Measurements from ENCODE around the gene CELSR3.

Gene CELSR3

DNA sequence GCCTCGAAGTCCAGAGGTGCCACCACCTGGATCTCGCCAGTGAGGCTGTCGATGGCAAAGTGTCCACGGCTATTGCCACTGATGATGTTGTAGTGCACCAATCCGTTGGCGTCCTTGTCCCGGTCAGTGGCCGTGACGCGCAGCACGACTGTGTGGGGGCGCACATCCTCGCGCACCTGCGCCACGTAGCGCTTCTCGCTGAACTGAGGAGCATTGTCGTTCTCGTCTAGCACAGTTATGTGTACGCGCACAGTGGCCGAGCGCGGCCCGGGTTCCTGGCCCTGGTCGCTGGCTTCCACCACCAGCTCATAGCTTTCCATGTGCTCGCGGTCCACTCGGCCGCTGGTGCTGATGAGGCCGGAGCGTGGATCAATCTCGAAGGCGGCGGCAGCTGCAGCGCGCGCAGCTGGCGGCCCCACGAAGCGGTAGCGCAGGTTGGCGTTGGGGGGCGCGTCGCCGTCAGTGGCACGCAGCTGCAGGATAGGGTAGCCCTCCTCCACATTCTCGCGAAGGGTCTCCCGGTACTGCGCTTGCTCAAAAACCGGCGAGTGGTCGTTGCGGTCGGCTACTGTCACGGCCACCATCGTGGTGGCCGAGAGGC lies 1.8 kb downstream of the CELSR3 start:
- DNase-seq: no peak

DNA sequence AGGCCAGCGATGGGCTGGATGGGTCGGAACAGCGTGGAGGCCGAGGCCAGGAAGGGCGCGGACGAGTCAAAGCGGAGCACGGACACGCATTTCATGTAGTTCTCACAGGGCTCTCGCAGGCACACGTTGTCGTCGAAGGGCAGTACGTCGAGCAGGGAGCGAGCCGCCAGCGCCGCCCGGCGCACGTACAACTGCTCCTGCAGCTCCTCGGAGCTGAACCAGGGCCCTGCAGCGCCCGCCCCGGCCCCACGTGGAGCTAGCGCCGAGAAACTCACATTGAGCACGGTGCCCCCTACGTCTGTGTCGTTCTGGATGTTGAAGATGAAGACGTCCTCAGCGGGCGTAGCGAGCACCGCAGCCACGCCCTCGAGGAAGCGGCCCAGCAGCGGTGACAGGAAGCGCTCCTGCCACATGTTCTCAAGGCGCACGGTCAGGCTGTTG lies 5.8 kb downstream of the CELSR3 start:
- no peak for DNase-seq

DNA sequence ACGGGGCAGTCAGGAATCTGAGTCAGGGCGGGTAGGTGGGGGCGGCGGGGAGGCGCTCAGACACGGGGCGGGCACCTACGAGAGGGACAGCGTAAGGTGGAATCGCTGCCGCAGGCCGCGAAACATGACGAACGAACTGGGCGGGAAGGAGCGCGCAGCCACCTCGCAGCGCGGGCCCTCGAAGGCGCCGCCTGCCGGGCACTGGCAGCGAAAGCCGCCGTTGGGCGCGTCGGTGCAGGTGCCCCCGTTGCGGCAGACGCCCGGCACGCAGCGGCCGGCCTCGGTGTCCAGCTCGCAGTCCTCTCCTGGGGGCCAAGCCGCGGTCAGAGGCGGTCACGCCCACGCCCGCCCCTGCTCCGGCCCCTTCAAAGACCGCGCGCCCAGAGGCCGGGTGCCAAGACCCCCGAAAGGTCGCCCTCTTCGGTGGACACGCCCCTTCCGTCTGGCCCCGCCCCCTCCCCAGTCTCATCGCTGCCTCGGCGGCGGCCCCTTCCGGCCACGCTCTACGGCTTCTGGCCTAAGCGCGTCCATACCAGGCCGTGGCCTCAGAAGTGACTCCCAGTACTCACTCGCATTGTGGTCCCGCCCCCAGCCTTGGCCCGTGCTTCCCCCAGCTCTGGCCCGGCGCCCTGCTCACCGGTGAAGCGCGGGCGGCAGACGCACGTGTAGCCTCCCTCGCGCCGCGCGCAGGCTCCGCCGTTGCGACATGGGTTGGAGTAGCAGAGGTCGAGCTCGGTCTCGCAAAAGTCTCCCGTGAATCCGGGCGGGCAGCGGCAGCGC lies 6.4 kb downstream of the CELSR3 start:
- DNase-seq: peak; percentile 52

DNA sequence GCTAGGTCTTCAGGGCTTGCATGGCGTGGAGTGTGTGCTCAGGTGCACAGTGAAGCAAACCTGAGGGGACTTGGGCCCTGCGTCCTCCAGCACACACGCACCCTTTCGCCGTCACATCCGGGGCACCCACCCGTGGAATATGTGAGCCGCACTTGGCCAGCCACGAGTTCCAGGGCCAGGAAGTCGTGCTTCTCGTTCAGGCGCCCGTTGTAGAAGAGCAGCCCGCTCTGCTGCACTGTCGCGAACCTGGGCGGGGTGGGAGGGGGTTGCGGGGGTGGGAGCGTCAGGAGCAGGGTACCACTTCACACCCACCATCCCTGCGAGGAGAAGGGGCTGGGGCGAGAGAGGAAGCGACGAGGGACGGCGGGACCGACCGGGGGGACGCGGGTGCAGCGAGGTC lies 7.1 kb downstream of the CELSR3 start:
- no peak for DNase-seq

DNA sequence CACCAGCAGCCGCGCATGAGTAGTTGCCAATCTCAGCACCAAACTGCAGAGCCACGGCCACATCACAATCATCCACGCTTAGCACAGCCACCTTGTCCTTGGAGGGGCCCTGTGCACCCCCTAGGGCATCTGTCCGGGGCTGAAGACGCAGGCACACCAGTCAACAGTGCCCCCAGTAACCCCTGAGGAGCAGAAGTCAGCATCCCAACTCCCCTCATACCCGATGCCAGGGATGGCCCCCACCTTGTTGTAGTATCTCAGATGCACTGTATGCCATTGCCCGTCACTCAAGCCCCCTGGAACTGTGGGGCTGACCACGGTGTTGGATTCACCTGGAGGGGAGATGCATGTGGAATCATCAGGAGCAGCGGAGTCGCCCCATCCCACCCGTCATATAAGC lies 7.6 kb downstream of the CELSR3 start:
- DNase-seq: no peak

DNA sequence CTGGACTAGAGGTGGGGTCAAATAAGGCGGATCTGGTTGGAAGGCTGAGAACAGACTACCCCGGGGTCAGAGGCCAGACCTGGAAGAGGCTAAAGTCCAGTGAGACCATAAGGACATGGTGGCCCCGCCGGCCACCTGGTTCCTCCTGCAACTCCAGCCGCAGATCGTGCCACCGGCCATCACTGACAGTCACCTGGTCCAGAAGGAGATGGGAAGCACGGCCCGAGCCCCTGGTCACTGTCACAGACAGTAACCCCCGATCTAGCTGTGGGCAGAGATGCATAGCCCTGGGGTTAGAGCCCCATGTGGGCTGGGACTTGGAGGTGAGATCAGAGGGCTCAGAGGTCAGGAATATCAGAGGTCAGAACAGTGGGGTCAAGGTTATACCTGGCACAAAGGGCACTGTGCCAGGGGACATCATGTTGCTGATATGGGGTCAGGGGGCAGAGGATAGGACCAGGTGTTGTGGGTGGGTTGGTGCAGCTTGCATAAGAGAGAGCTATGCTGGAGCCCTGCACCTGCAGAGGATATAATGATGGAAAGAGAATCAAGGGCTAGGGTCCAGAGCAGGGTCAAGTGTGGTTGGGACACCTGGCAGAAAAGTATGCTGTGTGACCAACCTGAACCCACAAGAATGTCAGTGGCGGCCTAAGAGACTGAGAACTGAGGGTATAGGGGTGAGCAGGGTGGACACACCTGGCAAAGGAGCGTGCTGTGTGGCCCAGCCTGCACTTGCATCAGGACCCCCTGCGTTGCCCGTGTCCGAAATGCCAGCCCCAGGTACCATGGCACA lies 9.6 kb downstream of the CELSR3 start:
- no peak for DNase-seq

DNA sequence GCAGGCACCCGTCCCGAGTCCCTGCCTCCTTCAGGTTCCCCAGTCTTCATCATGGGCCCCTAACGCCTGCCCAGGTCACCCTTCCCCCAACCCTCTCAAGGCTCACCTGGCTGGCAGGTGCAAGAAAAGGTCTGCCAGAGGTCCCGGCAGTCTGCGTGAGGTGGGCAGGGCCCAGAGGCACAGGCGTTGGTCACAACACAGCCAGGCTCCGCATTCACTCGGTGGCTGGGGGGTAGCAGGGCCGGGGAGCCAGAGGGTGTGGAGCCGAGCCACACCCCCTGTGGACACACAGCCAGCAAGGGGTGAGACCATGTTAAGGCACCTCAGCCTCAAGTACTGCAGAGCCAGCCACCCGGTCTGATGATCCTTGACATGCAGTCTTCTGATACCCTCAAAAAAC lies 10.9 kb downstream of the CELSR3 start:
- no peak for DNase-seq

DNA sequence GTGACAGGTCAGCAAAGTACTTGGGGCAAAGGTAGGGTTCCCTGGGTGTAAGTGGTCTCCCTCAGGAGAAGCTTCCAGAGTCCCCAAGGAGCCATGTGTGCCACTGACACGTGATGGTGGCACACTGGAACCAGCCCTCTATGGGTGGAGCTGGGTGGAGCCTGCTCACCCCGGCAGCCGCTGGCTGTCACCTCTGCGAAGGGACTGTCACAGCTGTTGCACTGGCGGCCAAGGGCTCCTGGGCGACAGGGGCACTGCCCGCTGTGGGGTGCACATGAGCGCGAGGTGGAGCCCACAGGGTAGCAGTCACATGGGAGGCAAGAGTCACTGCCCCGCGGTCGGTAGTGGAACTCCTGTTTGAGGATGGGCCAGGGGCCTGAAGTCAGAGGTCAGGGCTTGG lies 12.0 kb downstream of the CELSR3 start:
- no peak for DNase-seq

DNA sequence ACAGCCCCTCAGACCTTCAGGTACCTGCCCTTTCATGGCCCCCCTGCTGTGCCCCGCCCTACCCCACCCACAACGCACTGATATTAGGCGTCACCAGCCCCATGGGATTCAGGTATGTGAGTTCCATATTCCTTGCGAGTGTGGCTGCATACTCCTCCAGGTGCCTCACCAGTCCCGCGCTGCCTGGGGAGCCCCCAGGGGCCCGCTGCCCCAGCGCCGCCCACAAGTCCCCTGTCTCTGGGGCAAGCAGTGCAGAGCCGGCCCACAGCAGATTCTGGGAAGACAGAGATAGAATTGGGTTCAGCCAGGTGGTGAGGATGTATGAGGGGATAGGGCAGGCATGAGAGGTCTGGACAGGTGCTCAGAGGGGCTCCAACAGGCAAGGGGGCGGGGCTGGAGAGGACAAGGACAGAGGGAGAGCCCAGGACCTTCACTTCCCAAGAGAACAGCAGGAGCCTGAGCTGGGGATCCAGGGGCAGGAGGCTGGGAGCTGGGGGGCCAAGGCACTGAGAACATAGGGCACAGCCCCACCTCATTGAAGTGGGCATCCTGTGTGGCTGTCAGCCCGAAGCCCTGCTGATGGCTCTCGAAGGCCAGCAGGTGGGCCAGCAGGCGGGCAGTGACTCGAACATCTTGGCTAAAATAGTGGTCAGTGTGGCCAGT lies 14.4 kb downstream of the CELSR3 start:
- no peak for DNase-seq

DNA sequence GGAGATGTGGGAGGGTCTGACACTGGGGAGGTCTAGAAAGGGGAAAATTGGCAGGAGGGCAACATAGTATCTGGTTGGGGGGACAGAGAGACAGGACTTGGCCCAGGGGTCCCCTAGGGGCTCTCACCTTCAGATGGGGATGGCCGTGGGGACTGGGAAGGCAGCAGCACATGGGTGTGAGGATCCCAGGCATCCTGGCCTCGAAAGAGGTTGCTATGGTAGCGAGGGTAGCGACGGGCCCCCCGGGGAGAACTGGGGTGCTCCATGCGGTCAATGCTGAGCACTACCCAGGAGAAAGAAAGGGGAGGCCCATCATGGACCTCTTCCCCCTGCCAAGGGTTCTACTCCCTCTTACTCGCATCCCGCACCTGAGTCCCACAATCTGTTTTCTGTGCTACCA lies 15.0 kb downstream of the CELSR3 start:
- DNase-seq: no peak

DNA sequence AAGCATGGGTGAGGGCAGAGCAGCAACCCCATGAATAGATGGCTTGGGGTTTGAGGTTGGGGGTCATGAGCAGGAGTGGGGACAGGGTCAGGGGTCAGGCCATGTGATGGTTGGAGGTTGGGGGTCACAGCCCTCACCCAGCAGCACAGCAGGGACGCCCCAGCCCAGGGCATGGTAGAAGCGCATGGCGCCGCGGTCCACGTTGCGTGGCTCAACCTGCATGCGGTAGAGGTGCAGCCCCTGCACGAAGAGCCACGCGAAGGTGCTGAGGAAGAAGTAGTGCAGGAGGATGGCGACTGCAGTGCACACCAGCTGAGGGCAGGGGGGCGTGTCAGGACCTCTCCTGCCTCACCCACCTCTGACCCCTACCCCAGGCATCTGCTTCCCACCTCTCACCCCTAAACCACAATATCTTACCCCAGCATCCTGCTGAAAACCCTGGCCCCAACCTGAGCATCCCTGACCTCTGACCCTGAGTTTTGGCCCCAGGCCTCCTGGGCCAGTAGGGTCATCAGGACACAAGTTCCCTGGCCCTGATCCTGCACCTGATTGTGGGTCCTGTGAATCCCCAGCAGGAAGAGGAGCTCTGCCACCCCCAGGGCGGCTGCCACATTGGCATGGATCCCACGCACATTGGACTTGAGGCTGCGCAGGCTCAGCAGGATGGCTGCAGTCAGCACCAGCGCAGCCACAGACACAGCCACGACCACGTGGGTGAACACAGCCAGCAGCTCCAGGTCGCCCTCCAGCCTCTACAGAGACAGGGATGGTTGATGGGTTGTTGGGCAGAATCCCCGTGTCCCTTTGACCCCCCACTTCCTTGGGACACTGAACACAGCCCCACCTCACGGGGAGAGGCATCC lies 17.6 kb downstream of the CELSR3 start:
- no peak for DNase-seq

DNA sequence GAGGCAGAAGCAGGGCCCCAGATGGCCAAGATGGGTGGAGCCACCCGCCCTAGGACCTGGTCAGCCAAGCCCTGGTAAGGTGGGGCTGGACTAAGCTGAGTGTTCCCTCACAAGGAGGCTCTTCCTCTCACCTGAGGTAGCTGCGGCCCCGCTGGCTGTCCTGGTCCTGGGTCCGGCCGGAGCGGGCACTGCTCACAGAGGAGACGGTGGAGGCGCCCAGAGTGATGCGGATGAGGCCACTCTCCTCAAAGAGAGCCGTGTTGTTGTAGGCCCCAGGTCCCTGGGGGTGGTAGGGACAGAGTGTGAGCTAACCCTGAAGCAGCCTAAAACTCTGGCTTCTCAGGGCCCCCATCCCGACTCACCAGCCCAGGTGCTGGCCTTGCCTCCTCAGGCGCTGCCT lies 20.1 kb downstream of the CELSR3 start:
- DNase-seq: no peak

DNA sequence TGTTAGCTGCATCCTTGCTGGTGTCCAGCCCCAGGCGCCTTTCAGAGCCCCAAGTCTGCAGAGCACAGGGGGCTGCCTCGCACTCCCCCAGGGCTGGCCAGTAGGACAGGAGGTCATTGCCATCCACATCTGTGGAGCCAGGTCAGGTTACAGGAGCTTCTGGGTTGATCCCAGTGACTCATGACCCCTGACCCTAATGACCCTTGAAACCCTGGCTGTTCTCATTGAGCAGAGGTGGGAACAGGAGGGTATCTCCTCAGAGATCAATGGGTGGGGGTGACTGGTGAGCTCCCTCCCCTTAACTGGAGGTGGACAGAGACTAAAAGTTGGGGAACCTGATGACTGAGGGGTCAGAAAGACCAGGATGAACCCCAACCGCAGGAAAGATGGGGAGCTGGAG lies 21.3 kb downstream of the CELSR3 start:
- no peak for DNase-seq

DNA sequence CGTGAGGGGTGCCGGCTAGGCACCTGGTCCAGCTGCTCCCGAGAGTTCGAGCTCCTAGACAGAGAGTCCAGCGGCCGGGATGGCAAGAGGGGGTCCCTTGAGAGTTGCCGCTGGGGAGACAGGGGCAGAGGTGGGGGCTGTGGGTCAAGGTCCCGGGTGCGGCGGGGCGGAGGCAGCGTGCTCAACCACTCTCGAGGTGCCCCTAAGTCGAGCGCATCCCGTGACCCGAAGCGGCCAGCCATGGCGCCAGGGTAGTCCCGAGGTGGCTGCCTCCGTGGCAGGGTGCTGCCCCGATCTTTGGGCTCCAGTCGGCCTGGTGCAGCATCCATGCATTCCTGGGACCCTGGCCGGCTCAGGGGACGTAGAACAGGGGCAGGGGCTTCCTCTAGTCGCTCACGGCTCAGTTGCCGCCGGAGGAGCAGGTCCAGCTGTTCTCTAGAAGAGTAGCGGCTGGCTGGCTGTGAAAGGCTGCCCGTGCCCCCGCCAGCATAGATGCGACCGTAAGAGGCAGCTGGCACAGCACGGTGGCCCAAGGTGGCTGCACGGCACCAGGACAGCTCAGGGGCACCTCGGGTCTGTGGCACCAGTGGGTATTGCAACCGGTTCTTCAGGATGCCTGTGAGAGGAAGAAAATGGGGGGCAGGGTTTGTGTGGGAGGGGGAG lies 22.6 kb downstream of the CELSR3 start:
- DNase-seq: no peak

DNA sequence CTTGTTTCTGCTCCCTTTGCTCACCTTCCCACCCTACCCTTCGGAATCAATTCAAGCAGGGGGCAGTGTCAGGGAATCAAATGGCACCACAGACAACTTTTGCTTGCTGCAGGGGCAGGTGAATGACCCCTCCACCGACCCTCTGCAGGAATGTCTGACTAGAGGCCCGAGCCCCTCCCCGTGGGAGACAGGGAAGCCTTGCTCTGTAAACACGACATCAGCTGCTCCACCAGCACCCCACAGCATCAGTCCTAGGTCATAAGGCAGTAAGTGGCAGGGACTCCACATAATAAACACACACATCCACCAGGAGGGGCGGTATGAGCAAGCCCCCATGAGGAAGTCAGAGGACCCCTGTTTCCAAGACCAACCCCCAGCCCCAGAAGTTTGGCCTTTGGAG lies 25.4 kb downstream of the CELSR3 start:
- no peak for DNase-seq

DNA sequence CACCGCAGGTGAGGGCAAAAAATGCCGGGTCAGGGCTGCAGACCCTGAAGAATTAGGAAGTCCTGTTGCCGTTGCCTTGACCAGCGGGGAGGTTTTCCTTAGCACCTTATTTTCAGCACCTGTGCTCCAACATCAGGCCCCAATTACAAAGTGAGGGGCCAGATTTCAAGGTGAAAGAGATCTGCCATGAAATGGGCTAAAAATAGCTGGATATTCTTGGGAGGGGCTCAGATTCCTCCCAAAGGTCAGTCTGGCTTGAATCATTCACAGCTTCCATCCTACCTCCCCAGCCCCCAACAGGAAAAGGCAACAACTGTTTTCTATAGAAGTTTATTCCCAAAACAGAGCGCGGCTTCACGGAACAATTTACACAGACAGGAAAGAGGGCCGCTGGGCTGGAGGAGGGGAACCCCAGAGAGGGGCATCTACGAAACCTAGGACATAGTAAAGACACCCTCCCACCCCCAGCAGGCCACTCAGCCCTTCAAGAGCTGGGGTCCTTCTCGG lies 26.5 kb downstream of the CELSR3 start:
- no peak for DNase-seq

DNA sequence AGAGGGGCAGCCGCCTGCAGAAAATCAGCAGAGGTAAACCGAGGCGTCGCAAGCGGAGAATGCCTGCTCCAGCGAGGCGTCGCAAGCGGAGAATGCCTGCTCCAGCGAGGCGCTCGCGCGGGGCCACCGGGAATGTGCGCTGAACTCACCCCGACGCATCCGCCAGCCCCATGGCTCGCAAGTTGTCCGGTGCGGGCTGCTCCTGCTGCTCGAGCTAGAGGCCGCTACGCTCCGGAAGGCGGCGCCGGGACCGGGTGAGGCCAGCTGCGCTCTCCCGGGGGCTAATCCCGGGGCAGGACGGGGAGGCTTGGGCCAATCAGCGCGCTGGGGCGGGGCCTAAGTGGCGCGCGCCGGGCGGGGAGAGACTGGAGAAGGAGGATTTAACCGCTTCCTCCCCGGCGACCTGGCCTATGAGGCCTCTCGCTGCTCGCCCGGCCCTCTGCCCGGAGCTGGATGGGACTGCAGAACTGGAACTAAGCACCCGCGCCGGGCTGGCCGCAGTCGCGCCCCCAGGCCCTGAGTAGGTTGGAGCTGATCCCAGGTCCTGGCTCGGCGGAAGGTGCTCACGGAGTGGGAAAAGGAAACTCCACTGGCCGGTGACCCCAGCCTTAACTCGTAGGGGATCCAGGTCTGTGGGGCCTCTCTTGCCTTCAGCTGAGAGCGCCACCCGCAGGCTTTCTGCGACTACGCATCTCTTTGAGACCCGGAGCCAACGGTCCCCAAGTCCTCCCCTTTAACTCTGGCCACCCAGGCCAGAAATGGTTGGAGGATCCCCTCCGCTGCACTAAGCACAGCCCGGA lies 27.3 kb downstream of the CELSR3 start, which contains the start of gene SLC26A6:
SLC26A6 (minus strand) TSS at position 240 of the 800 bp plus-strand sequence; CDS start at position 172, 68 bp downstream.
- DNase-seq: peak; percentile 93

DNA sequence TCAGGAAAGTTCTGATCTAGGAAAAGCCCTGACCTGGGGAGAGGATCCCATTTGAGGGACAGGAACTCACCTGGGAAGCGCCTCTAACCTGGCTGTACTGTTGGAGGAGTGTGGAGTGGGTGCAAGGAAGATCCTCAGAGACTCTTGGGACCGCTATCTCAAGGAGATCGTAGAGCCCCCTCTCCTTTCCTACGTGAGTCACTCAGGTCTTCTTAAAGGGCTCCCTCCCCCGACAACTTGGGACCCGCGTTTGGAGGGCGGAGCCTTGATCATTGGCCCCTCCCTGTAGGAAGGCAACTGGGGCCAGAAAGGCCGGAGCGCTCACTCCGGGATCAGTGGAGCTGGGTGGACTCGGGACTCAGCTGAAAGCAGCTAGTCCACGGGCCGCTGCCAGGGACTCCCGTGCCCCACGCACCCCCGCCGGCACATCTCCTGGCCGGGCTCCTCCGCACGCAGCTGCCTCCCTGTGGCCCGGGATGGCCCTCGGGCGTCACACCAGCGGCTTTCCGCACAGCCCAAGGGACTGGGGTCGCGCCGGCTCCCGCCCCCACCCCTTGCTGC lies 27.9 kb downstream of the CELSR3 start:
- DNase-seq: no peak

DNA sequence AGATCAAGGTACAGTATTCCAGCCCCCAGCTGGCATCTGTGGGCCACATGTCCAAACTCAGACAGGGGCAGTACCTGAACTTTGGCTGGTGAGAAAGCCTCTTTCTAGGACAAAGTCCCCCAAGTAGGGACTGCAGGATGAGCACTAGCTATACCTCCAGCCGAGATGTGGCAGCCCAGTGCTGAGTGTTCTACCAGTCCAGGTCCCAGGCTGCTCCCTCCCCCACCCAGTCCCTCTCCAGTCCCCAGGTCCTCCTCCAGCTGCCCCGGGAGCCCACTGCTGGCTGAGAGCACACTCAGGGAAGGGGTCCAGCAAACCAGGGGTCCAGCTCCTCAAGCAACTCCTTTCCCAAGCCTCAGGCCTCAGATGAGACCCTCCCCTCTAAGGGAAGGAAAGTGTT lies 28.9 kb downstream of the CELSR3 start:
- no peak for DNase-seq

DNA sequence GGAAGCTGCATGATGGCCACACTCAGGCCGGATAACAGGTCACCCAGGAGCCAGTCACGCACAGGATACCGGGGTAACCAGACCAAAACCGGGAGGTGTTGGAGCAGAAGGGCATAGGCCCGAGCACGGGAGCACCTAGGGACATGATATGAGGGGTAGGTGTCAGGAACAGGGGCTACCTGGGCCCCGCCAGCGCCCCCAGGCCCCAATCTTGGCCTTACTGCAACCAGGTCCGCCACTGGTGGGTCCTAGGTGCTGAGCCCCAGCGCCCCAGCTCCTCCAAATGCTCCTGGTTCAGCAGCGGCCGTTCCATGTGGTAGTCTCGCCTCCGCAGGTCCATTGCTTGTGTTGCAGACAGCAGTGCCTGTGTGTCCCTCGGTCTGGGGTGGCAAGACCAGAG lies 29.4 kb downstream of the CELSR3 start:
- no peak for DNase-seq

Measured in NCI-H1048 (cell line).